NCI-H1417 (cell line): ENCODE data around the gene PNPLA7.
"Not testable (repeated sequence)": the region's sequence is repeated elsewhere in the genome, so short reads cannot be mapped to it uniquely, and the experiment has no call there.

Experiments
- DNase-seq, 3 experiments: peaks; one replicate each; lab custom pipeline; 2025; lab: John Stamatoyannopoulos, UW

The PNPLA7 gene

DNA sequence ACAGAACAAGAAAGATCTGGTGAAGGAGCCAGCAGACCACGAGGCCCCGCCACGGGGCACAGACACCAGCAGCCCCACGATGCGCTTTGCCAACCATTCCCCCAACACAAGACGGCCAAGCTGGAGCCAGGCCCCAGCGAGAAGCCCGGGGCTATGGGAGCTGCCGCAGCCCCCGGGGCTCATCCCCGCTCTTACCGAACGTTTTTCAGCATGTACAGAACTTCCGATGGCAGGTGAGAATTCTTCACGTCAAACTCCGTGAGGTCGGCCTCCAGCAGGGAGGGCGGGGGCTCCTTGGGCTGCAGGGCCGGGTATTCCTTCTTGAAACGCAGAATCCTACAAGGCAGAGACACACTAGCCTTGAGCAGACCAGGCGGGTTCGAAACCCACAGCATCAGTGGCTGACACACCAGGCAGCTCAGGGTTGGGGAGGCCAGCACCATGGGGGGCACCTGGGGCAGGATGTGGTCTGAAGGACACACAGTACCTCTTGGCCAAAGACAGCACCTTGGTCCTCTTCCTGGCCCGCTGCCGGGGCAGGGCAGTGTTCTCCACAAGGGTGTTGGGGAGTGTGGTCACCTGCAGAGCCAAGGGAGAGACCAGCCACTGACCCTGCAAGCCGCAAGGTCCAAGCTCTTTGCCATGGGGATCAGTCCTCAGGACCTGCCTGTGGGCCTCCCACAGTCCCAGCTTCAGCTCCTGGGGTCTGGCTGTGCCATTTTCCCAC is 6.8 kb downstream of the PNPLA7 start:
- DNase-seq = no peak

DNA sequence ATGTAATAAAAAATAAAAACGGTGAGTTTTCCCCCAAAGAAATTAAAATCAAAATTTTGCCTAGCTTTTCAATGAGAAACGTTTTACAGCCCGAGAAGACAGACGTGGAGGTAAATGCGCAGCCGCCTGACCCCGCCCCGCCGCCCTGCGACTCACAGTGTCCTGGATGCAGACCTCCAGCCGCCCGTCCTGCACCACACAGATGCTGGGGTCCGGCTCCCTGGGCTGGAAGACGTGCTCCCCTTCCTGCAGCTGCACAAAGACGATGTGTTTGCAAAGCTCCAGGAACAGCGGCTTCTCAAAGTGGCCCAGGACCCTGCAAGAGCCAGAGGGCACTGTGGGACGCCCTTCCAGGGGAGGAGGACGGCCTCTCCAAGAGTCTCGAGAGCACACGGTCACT is 7.7 kb downstream of the PNPLA7 start:
- no peak for DNase-seq

DNA sequence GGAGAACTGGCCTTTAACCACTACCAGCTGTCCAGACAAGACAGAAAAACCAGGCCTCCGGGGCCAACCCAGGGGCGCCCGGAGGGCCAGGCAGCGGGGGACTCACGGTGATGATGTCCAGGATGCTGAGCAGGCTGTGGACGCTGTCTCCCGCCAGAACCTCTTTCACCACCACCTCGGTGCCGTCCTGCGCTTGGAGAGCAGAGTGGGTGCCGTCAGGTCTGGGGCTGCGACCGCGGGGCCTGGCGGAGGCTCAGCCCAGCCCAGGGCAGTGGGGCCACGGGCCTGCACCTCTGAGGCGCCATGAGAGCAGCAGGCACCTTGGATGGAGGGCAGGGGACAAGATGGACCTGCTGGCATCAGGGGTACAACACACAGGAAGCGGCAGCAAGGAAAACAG is 9.7 kb downstream of the PNPLA7 start:
- DNase-seq = no peak

DNA sequence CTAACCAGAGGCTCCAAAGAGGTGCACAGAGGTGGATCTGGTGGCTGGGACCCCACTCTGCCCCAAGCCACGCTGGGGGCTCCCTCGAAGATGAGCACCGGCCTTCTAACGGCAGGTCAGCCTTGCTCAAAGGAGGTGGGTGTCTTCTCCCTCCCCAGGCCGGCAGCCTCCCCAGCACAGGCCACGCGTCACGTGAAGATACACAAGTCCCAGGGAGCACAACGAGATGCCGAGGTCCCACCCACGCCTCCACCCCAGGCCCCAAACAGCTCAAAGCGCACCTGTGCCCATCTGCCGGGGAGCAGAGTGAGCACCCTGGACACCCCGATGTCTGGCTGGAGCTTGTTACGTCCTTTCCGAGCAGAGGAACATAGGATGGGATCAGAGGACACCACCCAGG is 12.1 kb downstream of the PNPLA7 start:
- no peak for DNase-seq

DNA sequence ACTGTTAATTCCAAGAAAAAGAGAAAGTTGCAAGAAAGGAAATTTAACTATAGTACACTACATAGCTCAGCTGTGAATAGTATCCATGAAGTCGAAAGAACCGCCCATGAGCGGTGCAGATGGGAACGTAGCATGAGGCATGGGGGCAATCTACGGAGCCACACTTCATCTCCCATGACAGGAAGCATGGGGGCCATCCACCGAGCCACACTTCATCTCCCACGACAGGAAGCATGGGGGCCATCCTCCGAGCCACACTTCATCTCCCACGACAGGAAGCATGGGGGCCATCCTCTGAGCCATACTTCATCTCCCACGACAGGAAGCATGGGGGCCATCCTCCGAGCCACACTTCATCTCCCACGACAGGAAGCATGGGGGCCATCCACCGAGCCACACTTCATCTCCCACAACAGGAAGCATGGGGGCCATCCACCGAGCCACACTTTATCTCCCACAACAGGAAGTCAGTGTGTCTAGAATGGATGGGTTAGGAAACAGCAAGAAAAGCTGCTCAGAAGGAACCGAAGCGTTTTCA is 13.5 kb downstream of the PNPLA7 start:
- DNase-seq = not testable (repeated sequence)

DNA sequence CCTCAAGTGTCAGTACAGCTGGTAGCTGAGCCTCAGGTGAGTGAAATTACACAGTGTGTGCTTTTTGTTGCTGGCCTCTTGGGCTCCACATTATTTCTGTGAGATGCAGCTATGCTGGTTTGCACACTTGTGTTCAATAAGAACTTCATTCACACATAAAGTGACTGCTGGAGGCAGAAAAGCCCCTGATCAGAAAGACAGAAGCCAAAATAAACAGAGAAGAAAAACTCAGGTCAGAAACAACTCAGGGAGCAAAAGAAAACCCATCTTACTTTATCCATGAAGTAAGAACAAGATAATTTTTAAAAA is 15.1 kb downstream of the PNPLA7 start:
- no peak for DNase-seq

DNA sequence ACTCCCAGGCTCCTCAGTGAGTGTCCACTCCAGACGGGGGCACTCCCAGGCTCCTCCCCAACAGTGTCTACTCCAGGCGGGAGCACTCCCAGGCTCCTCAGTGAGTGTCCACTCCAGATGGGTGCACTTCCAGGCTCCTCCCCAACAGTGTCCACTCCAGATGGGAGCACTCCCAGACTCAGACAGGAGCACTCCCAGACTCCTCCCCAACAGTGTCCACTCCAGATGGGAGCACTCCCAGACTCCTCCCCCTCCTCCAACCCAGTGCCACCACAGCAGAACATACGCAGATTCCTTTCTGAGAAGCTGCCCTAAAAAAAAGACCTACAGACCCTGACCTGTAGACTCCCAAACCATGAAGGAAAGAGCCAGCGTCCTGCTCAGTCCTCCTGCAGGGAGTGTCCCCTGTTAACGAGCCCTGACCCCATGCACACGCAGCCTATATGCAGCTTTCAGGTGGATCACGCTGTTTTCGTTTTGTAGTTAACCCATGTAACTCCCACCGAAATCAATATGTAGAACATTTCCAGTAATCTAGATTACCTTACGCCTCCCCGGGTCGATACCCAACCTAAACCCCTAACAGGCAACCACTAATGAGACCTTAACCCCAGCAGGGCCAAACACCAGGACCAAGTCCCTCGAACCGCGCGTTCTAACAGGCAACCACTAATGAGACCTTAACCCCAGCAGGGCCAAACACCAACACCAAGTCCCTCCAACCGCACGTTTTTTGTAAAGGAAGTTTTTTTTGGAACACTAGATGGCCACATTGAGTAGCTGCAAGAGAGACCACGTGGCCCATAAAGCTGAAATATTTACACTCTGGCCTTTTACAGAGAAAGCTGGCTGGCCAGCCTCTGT is 15.7 kb downstream of the PNPLA7 start:
- DNase-seq = peak; percentile 64 to 90 (median 75)

DNA sequence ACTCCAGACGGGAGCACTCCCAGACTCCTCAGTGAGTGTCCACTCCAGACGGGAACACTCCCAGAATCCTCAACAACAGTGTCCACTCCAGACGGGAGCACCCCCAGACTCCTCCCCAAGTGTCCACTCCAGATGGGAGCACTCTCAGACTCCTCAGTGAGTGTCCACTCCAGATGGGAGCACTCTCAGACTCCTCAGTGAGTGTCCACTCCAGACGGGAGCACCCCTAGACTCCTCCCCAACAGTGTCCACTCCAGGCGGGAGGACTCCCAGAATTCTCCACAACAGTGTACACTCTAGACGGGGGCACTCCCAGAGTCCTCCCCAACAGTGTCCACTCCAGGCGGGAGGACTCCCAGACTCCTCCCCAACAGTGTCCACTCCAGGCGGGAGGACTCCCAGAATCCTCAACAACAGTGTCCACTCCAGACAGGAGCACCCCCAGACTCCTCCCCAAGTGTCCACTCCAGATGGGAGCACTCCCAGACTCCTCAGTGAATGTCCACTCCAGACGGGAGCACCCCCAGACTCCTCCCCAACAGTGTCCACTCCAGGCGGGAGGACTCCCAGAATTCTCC is 17.2 kb downstream of the PNPLA7 start:
- DNase-seq = not testable (repeated sequence)

DNA sequence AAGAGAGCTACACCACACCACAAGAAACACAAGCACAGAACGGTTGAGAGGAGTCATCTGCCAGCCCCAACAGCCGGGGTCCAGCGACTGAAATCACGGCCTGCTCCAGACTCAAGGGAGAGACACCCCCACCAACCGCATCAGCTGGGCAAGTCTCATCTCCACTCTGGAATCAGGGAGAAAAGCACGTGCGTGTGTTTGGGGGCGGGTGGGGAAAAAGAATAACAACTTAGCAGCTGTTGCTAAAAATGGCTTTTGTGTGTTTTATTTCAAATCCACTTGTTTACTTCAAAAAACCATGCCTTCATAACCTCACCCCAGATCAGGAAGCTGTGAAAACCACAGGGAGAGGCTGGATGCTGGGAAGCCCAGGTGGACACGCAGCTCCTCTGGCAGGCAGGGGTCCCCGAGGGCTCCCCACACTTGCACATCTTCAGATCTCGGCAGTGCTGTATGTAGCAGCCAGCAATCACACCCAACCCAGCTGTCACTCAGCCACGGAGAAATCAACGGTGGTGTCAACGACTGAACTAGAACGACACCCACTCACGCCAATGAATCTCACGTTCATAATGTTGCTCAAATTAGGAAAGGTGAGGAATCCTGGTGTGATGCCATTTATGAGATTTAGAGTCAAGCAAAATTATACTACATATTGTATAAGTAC is 19.0 kb downstream of the PNPLA7 start:
- no peak for DNase-seq

DNA sequence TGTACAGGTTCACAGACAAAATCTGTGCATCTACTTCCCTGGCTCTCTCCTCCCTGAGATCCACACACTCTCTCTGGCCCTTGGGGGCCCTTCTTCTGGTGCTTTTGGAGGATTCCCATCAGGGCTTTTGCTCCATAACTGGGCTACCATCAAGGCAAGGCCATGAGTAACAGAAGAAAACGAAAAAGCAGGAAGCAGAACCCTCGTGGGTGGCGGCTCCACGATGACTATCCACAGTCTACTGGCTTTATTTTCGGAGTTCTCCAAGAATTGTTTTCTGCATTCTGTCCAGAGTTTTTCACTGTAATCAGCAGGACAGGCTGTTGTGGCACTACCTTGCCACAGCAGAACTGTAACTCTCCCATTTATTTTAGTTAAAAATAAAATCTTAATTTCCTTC is 19.9 kb downstream of the PNPLA7 start:
- no peak for DNase-seq

DNA sequence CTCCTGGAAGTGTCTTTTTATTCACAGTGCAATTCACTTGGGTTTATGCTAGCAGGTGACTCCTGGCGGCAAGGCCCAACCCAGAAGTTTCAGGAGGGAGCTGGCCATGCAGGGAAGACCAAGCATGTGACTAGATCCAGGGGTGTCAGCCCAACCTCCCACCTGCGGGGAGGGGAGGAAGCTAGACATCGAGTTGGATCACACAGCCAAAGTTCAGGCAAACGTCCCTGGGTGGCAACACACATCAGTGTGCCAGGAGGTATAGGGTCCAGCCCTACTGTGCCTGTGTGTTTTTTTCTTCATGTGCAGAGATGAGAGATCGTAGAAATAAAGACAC is 25.3 kb downstream of the PNPLA7 start:
- no peak for DNase-seq

DNA sequence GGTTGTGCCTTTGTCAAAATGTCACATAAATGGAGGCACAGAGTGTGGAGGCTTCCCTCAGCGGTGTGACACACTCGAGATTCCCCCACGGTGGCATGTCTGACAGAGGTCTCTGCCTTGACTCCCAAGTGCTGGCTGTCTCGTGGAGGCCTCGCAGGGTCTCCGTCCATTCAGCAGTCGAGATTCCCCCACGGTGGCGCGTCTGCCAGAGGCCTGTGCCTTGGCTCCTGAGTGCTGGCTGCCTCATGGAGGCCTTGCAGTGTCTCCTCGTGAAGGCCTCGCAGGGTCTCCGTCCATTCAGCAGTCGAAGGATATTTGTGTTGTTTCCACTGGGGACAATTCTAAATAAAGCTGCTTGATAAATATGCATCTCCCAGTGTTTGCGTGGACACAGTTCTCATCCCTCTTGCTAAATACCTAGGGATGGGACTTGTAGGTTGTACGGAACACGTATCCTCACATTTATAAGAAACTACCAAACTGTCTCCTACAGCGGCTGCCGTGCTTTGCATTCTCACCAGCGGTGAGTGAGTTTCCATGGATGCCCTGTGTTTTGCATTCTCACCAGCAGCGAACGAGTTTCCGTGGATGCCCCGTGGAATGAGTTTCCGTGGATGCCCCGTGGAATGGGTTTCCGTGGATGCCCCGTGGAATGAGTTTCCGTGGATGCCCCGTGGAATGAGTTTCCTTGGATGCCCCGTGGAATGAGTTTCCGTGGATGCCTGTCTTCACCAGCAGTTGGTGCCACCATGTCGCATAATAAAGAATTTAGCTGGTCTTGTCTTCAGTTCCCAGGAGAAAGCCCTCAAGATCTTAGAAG is 25.8 kb downstream of the PNPLA7 start:
- DNase-seq = no peak

DNA sequence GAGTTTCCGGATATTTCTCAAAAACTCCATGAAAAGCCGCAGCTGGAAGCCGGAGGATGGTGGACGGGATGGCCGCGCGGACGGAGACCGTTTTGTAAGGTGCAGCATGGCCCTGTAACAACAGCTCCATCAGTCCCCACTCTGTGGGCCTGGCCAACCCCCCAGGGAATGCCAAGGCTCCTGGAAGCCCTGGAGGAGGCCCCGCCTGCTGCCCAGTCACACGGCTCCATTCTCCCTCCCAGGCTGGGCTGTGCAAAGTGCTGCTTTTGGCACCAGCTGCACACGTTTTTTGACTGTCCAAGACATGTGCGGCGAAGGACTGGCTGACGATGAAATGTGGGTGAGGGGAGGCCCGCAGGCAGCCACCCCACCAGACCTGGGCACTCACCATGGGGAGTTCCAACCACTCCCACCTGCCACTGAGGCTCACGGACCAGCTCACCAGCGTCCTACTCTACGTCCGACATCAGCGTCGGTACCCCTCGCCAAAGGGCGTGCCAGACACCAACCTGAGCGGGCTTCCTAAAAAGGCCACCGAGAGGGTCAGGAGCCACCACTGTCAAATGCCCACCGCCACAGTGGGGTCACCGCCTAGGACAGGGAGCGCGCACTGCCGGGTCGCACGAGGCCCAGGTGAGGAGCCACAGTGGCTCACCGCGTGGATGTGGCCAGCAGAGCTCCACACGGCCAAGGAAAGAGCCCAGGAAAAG is 27.3 kb downstream of the PNPLA7 start:
- no peak for DNase-seq

DNA sequence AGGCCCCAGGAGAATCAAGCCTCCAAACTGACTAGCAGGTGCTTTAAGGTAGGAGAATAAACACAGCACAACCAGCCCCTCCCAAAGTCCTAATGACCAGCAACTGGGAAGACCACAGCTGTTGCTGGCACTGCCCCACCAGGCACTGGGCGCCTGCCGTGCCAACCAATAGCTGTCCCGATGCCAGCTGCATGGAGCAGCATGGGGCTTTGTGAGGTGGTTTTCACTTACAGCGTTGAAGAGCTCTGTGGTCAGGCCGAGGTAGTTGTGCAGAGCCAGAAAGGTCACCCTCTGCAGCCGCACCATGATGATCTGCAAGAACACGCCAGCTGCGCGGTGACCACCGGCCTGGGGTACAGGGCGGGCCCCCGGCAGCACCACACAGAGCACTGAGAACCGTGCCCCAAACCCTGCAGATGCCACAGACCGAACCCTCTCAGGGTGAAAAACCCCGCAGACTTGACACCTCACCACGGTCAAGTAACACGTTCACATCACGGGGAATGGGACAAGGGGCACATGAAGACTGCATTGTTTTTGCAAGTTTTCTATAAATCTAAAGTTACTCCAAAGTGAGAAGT is 28.7 kb downstream of the PNPLA7 start:
- DNase-seq = no peak

DNA sequence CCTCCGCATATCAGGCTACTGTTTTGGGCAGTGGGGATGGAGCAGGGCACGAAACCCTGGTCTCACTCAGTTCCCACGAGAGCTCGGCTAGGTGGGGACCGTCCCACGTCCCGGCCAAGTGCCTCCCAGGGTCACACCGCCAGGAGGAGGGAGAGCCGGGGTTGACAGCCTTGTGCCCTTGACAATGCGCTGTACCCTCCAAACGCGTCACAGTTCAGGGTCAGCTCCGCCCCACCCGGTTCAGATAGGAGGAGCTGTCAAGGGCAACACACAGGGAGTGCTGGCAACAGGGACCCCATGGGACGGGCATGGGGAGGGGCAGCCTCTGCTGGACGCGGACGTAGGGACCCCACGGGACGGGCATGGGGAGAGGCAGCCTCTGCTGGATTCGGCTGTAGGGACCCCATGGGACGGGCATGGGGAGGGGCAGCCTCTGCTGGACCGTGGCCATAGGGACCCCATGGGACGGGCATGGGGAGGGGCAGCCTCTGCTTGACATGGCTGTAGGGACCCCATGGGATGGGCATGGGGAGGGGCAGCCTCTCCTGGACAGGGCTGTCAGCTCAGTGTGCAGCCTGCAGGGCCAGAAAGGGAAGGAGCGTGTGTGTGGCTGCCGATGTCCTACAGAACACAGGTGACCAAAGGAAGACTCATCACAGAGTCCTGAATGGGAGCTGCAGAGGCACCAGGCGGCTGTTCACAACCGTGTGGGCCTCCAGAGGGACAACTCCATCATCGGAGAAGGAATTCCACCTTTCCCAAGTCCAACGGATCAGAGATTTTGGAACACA is 29.4 kb downstream of the PNPLA7 start:
- no peak for DNase-seq

DNA sequence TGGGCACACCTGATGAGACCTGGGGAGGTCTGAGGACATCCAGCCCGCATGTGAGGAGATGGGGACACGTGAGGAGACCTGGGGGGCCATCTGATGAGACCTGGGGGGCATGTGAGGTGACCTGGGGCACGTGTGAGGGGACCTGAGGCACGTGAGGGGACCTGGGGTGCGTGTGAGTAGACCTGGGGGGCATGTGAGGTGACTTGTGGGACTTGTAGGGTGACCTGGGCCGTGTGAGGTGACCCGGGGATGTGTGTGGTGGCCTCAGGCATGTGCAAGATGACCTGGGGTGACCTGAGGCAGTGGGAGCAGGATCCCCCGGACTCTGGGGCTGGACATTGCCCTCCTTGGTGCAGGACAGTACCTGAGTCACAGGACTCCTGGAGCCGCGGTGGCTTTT is 30.6 kb downstream of the PNPLA7 start:
- DNase-seq = no peak

DNA sequence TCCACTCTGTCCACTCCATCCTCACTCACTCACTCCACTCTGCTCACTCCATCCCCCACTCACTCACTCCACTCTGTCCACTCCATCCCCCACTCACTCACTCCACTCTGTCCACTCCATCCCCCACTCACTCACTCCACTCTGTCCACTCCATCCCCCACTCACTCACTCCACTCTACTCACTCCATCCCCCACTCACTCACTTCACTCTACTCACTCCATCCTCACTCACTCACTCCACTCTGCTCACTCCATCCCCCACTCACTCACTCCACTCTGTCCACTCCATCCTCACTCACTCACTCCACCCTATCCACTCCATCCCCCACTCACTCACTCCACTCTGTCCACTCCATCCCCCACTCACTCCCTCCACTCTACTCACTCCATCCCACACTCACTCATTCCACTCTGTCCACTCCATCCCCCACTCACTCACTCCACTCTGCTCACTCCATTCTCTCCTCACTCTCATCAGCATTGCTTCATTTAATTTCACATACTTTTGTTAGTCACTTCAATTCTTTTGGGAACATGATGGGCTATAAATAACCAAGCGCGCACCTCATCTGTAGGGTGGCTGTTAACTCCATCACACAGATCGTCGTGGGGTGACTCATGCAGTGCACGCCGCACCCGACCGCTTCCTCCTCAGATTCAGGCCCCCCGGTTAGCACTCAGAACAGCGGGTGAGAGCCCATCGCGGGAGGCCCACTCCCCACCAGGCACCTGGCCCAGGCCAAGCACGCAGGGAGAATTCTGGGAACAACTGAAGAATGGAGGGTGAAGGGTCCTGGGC is 31.3 kb downstream of the PNPLA7 start:
- DNase-seq = not testable (repeated sequence)

DNA sequence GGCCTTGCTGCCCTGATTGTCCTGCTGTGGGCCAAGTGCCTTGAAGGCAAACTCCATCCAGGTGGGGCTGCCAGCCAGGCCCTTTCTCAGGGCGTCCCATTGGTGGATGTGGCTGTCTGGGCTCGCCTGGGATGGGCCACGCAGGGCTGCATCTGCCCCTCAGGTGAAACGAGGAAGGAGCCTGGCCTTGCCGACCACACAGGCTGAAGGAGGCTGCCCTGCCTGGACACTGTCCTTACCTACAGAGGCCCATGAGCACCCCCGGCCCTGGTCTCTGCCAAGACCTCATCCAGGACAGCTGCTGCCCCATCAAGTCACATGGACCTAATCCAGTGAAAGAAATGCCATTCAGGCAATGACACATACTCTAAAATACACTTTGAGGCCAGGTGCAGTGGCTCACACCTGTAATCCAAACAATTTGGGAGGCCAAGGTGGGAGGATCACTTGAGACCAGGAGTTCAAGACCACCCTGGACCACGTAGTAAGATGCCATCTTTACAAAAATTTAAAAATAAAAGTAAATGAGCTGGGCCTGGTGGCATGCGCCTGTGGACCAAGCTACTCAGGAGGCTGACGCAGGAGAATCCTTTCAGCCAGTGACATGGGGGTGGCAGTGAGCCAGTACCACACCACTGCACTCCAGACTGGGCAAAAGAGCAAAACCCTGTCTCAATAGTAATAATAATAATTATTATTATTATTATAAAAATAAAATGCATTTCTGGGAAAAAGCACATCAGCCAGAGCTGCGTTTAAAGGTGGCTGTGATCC is 33.9 kb downstream of the PNPLA7 start:
- DNase-seq = no peak
